Fibroblast of lung (primary cell): Measurements from ENCODE around the gene ATG101.

ENCODE experiments used
- CTCF ChIP-seq, 2 donors: IDR thresholded peaks in 1 of 2; conservative IDR thresholded peaks in 1 of 2; 1 replicate in 1 of 2; 2 replicates in 1 of 2; pipeline ENCODE4 v1.5.1; 2011 to 2012; ENCODE audit warnings: low read length in 2 of 2, control low read depth in 1 of 2, inconsistent platforms in 1 of 2, low read depth in 1 of 2, mild to moderate bottlenecking in 1 of 2
- EZH2 ChIP-seq: IDR thresholded peaks from 2 replicates; pipeline ENCODE4 v1.5.1; 2012; ENCODE audit warnings: low read length, control low read depth, mild to moderate bottlenecking; ENCODE audit errors: missing control alignments

- TF ChIP-seq CTCF (conservative IDR thresholded peaks at IDR 0.05 in 1 of 2, IDR thresholded peaks at IDR 0.05 in 1 of 2; ENCODE audit: low read depth in 1 of 2, low read length in 2 of 2) (no peak), EZH2 (no peak)
Observed at GRCh38 chr12:52093346-52093745, 23.6 kb downstream of the ATG101 start.
